Measurements from ENCODE around the gene SFMBT1. TPM values are rescaled to one million over a fixed set of nuclear protein-coding genes. Genes with fewer than 3 reads are reported as not detected.

Gene SFMBT1
- total and polyA plus RNA-seq, 9 of the 15 experiments (the other 6 are each of a cell fraction or from before 2014, with no cell fraction given) = 0.76 to 6.6 (median 3.6) TPM

- DNase-seq (ENCODE audit: extremely low read depth in 1 of 4, low spot score in 3 of 4) = no peak
- Histone ChIP-seq H4K20me1 (replicated peaks; ENCODE audit: control insufficient read depth, insufficient read depth, low read length) (no peaks in the 10 kb centered on the region), H2AFZ (ENCODE audit: low read depth, low read length) (peak overlapping the region; percentile 96), H3K9me3 (replicated peaks; ENCODE audit: control insufficient read depth, insufficient read depth, low read depth, low read length) (no peaks in the 10 kb centered on the region), H3K4me3 (peak overlapping the region; percentile 46), H3K36me3 (ENCODE audit: control insufficient read depth, insufficient read depth, low read length) (no peaks in the 10 kb centered on the region), H3K9ac (ENCODE audit: insufficient read depth in 1 of 2, low read depth in 2 of 2, low read length in 2 of 2) (peak overlapping the region; percentile 64 to 88; a peak in 2 of 4 replicates), H3K27me3 (ENCODE audit: control insufficient read depth in 2 of 2, insufficient read depth in 2 of 2, low read length in 2 of 2) (no peaks in the 10 kb centered on the region), H3K27ac (ENCODE audit: extremely low read depth, low read depth, low read length) (no peak overlapping the region; the same call in 2 of the 3 replicates), H3K4me2 (ENCODE audit: insufficient read depth, low read length) (peak overlapping the region; percentile 87), H3K79me2 (ENCODE audit: control insufficient read depth, insufficient read depth, low read length) (no peaks in the 10 kb centered on the region), H3K9me1 (ENCODE audit: control insufficient read depth, insufficient read depth, low read length) (no peaks in the 10 kb centered on the region), H3K4me1 (replicated peaks in 1 of 2; ENCODE audit: control insufficient read depth in 2 of 2, insufficient read depth in 2 of 2, low read length in 2 of 2) (peaks cover 13 to 24% of the 10 kb centered on the region in 2 experiments; a peak in 4 of 5 replicates)
- POLR2A ChIA-PET = no interaction called here
- no TSS peak for BruUV-seq (replicated peaks)
- no peak for ATAC-seq
- 76% methylated on average over 14 of the region's 17 CpGs for WGBS (ENCODE audit: insufficient coverage, low coverage, missing lambda C conversion rate)
- CTCF ChIA-PET (ENCODE audit: low intra/inter-chr PET ratio) = interaction anchor here (1.4 kb wide), 1 partner anchor 223 kb away, joined by 5 read pairs; no protein-coding TSS in a partner anchor
- in situ Hi-C loops (cut with MboI) (loop anchor here (10.0 kb wide), 1 partner anchor 229 kb away; no protein-coding TSS in a partner anchor), intact Hi-C loops (cut with micrococcal nuclease) (loop anchor here (2.0 to 10.0 kb wide), 2 partner anchors 139 to 329 kb away; no protein-coding TSS in a partner anchor)
- no peak for FAIRE-seq
- TF ChIP-seq RBFOX2 (IDR thresholded peaks at IDR 0.05; ENCODE audit: low read depth, low read length) (0 out of 2 replicates have a peak, but pooled peaks have one; percentile 25), GABPA (tag; conservative IDR thresholded peaks at IDR 0.05; ENCODE audit: low read depth) (peak; percentile 59), TRIM24 (IDR thresholded peaks at IDR 0.05) (no peak)
These were observed 27.9 kb upstream of the SFMBT1 start for GRCh38 chr3:53073553-53074365.

Measured in K562 (cell line).